HepG2 (cell line): ENCODE measurements around the gene ADCY1. TPM values are rescaled to one million over a fixed set of nuclear protein-coding genes. Genes with fewer than 3 reads are reported as not detected.

Experiments
- ATAC-seq: fragments of 200-7000 bp; cut with Tn5 transposase; 3 replicates; pipeline ENCODE4 v1.9.1; 2020; ENCODE audit warnings: mild to moderate bottlenecking, moderate library complexity
- BruUV-seq: library from RNA; stranded (reverse); fragments of 400-500 nt; replicated peaks from 2 replicates; lab custom pipeline; 2021; lab: Mats Ljungman, UMichigan
- CTCF ChIA-PET: fragments of 300-600 bp; formaldehyde crosslinking; extraction: SDS; loops from one replicate; lab custom pipeline; 2021; ENCODE audit warnings: low total read pairs, inconsistent platforms, low intra/inter-chr PET ratio; lab: Yijun Ruan, JAX
- POLR2A ChIA-PET: fragments of 350-600 bp; sonication (Branson Sonifier 250); formaldehyde crosslinking; loops from one replicate; lab custom pipeline; 2020; ENCODE audit warnings: antibody characterized with exemption, inconsistent platforms; lab: Yijun Ruan, JAX
- DNase-seq: peaks from one replicate; pipeline ENCODE4 v3.0.0-alpha.2; 2015; ENCODE audit warnings: low spot score
- FAIRE-seq: peaks from 3 replicates; lab custom pipeline; 2011; peaks lifted over from hg19 to GRCh38; lab: Jason Lieb, UNC
- H2AFZ ChIP-seq: one replicate; pipeline ENCODE4 v1.6.1; 2011; ENCODE audit warnings: low read length, inconsistent platforms
- H3K27ac ChIP-seq: fragments of 300-600 bp; 3 replicates; pipeline ENCODE4 v1.8.0; 2011; ENCODE audit warnings: mixed run types, mild to moderate bottlenecking, mixed read lengths, low read length, inconsistent platforms; ENCODE audit not compliant: insufficient read depth; ENCODE audit errors: extremely low read length
- H3K27me3 ChIP-seq, 2 experiments: fragments of 200-600 bp in 1 of 2; 2 replicates in 1 of 2; 3 replicates in 1 of 2; pipeline versions ENCODE4 v1.6.0 to v1.8.0; 2011; ENCODE audit warnings: low read length in 2 of 2, mild to moderate bottlenecking in 2 of 2, moderate library complexity in 2 of 2, inconsistent platforms in 1 of 2; ENCODE audit not compliant: insufficient read depth in 2 of 2, control insufficient read depth in 1 of 2
- H3K36me3 ChIP-seq, 2 experiments: fragments of 200-600 bp in 1 of 2; replicated peaks in 1 of 2; 2 replicates in 1 of 2; 3 replicates in 1 of 2; pipeline versions ENCODE4 v1.5.1 to v1.8.0; 2011; ENCODE audit warnings: low read length in 2 of 2, inconsistent platforms in 1 of 2; ENCODE audit not compliant: insufficient read depth in 2 of 2, control insufficient read depth in 1 of 2
- H3K4me1 ChIP-seq: 2 replicates; pipeline ENCODE4 v1.5.1; 2012; ENCODE audit warnings: low read length, inconsistent platforms; ENCODE audit not compliant: insufficient read depth
- H3K4me2 ChIP-seq: 2 replicates; pipeline ENCODE4 v1.6.0; 2011; ENCODE audit warnings: low read depth, low read length, inconsistent platforms
- H3K4me3 ChIP-seq, 3 experiments: fragments of 200-600 bp in 1 of 3; sonication (generic), shearing (Covaris generic) in 1 of 3; replicated peaks in 1 of 3; 2 replicates each; pipeline ENCODE4 v1.5.1; 2011 to 2016; ENCODE audit warnings: low read length in 3 of 3, inconsistent platforms in 2 of 3, low read depth in 2 of 3, mild to moderate bottlenecking in 2 of 3, control low read depth in 1 of 3, mixed read lengths in 1 of 3; ENCODE audit not compliant: insufficient read depth in 1 of 3
- H3K79me2 ChIP-seq: one replicate; pipeline ENCODE4 v1.6.1; 2011; ENCODE audit warnings: low read length, inconsistent platforms; ENCODE audit not compliant: insufficient read depth
- H3K9ac ChIP-seq: 2 replicates; pipeline ENCODE4 v1.6.0; 2011; ENCODE audit warnings: mild to moderate bottlenecking, low read depth, low read length, inconsistent platforms; ENCODE audit not compliant: insufficient read depth
- H3K9me3 ChIP-seq: 2 replicates; pipeline ENCODE4 v1.5.1; 2012; ENCODE audit warnings: mild to moderate bottlenecking, low read length
- H4K20me1 ChIP-seq: 2 replicates; pipeline ENCODE4 v1.6.0; 2011; ENCODE audit warnings: inconsistent platforms, mild to moderate bottlenecking, low read length, moderate library complexity; ENCODE audit not compliant: insufficient read depth
- CENPX ChIP-seq: sonication (generic); formaldehyde crosslinking; IDR thresholded peaks from 2 replicates; pipeline ENCODE4 v1.9.0; 2021; ENCODE audit warnings: mild to moderate bottlenecking, missing genetic modification reagents, moderate library complexity
- CTCF ChIP-seq: sonication (generic); formaldehyde crosslinking; IDR thresholded peaks from 2 replicates; pipeline ENCODE4 v1.5.0; 2020; ENCODE audit warnings: mild to moderate bottlenecking, missing genetic modification reagents, moderate library complexity
- FOXO4 ChIP-seq: sonication (generic); formaldehyde crosslinking; conservative IDR thresholded peaks from 2 replicates; pipeline ENCODE4 v1.8.1; 2023; ENCODE audit warnings: missing genetic modification reagents
- FOXP1 ChIP-seq, 2 experiments: fragments of 450-650 bp in 1 of 2; IDR thresholded peaks; 2 replicates each; pipeline ENCODE4 v1.6.1; 2017 to 2018; ENCODE audit warnings: antibody characterized with exemption in 1 of 2
- HCFC1 ChIP-seq: fragments of 150-350 bp; IDR thresholded peaks from 2 replicates; pipeline ENCODE4 v1.6.1; 2014; ENCODE audit warnings: low read depth, low read length
- KDM6A ChIP-seq: IDR thresholded peaks from 2 replicates; pipeline ENCODE4 v1.6.1; 2016; ENCODE audit warnings: low read depth
- MEF2D ChIP-seq: sonication (generic); formaldehyde crosslinking; IDR thresholded peaks from 2 replicates; pipeline ENCODE4 v1.5.1; 2020; ENCODE audit warnings: mild to moderate bottlenecking, missing genetic modification reagents
- NFE2L2 ChIP-seq: fragments of 150-350 bp; IDR thresholded peaks from 2 replicates; pipeline ENCODE4 v1.6.1; 2014; ENCODE audit warnings: low read length
- POLR2G ChIP-seq: fragments of 200-400 bp; formaldehyde crosslinking; IDR thresholded peaks from 2 replicates; pipeline ENCODE4 v1.6.1; 2018; ENCODE audit warnings: mild to moderate bottlenecking, low read depth, low read length, moderate library complexity
- ZBTB46 ChIP-seq: sonication (generic); formaldehyde crosslinking; IDR thresholded peaks from 2 replicates; pipeline ENCODE4 v1.4.0; 2020; ENCODE audit warnings: mild to moderate bottlenecking, missing genetic modification reagents, borderline replicate concordance
- ZNF142 ChIP-seq: sonication (generic); formaldehyde crosslinking; IDR thresholded peaks from 2 replicates; pipeline ENCODE4 v1.4.0; 2020; ENCODE audit warnings: missing genetic modification reagents
- ZNF274 ChIP-seq: sonication (generic); formaldehyde crosslinking; IDR thresholded peaks from 2 replicates; pipeline ENCODE4 v1.5.1; 2020; ENCODE audit warnings: mild to moderate bottlenecking, missing genetic modification reagents
- ZNF451 ChIP-seq: sonication (generic); formaldehyde crosslinking; IDR thresholded peaks from 2 replicates; pipeline ENCODE4 v1.5.0; 2020; ENCODE audit warnings: mild to moderate bottlenecking, missing genetic modification reagents
- ZNF709 ChIP-seq: sonication (generic); formaldehyde crosslinking; IDR thresholded peaks from 2 replicates; pipeline ENCODE4 v1.5.0; 2020; ENCODE audit warnings: mild to moderate bottlenecking, missing genetic modification reagents
- WGBS: methylation state at CpG from one replicate; pipeline ENCODE4 v1.1.6; 2017; ENCODE audit warnings: low lambda C conversion rate; 5-methylcytosine and 5-hydroxymethylcytosine counted together
- in situ Hi-C: cut with HindIII; loops from 2 replicates; pipeline ENCODE4 v1.10.0; 2017; ENCODE audit warnings: low pct_unique_long_range_greater_than_20kb; ENCODE audit not compliant: extremely low pct_ligation_motif_present
- intact Hi-C: fragments of 100-400 bp; cut with micrococcal nuclease; formaldehyde crosslinking; loops from one replicate; pipeline ENCODE4 v1.10.0; 2022; ENCODE audit not compliant: unreplicated experiment
- polyA plus RNA-seq, 8 experiments: library from polyadenylated mRNA; depleted of rRNA in 3 of 8; stranded (reverse) in 7 of 8; unstranded in 1 of 8; fragments of >200 nt; fragmentation: Illumina TruSeq in 4 of 8; extraction: Trizol in 4 of 8; gene quantifications; 2 replicates each; pipeline versions ENCODE4 v1.2.1 to v1.2.3, GENCODE V29; 2011 to 2016; ENCODE audit warnings: low read depth in 4 of 8, missing spikeins in 1 of 8, mixed read lengths in 1 of 8; ENCODE audit not compliant: insufficient read depth in 1 of 8
- total RNA-seq, 5 experiments: library from RNA; depleted of rRNA; stranded (reverse); fragments of >200 nt; fragmentation: Illumina TruSeq; extraction: Trizol; gene quantifications; 2 replicates each; pipeline ENCODE4 v1.2.3, GENCODE V29; 2016; ENCODE audit warnings: low read depth in 1 of 5

ADCY1 gene
- total and polyA plus RNA-seq, 2 of the 13 experiments (the other 11 are each of a cell fraction or from before 2014, with no cell fraction given), result 0.80 to 1.2 TPM

GRCh38 chr7:45568536-45569289, 5.5 kb upstream of the ADCY1 start:
- TF ChIP-seq ZNF451 (CRISPR knock-in tag) (no peak), ZBTB46 (CRISPR knock-in tag) (no peak), CTCF (CRISPR knock-in tag) (no peak), POLR2G (no peak), ZNF709 (no peak), KDM6A (CRISPR knock-in tag) (no peak), FOXP1 (IDR thresholded peaks at IDR 0.05) (no peak), FOXP1 (CRISPR knock-in tag; IDR thresholded peaks at IDR 0.05) (no peak), ZNF142 (CRISPR knock-in tag) (no peak), HCFC1 (no peak), FOXO4 (CRISPR knock-in tag) (no peak), MEF2D (CRISPR knock-in tag) (no peak), NFE2L2 (no peak), CENPX (CRISPR knock-in tag) (no peak), ZNF274 (CRISPR knock-in tag) (no peak)
- no peaks in the 10 kb centered on the region for H4K20me1 ChIP-seq
- no peak overlapping the region for H3K4me3 ChIP-seq
- peaks cover 4 to 44% of the 10 kb centered on the region in 2 experiments for H3K27me3 ChIP-seq
- H3K9me3 ChIP-seq, result no peaks in the 10 kb centered on the region
- ChIA-PET POLR2A (no interaction called here), CTCF (no interaction called here)
- H2AFZ ChIP-seq, result no peak overlapping the region
- no peak for FAIRE-seq
- no peak overlapping the region for H3K27ac ChIP-seq
- H3K36me3 ChIP-seq, result no peaks in the 10 kb centered on the region
- DNase-seq, result no peak
- in situ Hi-C loops, result no loop called here
- WGBS, result 7% methylated on average over 6 of the region's 10 CpGs
- H3K4me2 ChIP-seq, result no peak overlapping the region
- peaks cover 3% of the 10 kb centered on the region; the same call in 1 of the 2 replicates for H3K4me1 ChIP-seq
- BruUV-seq, result no TSS peak
- ATAC-seq, result no peak
- intact Hi-C loops, result no loop called here
- no peaks in the 10 kb centered on the region for H3K79me2 ChIP-seq
- no peak overlapping the region for H3K9ac ChIP-seq
